Activated CD8-positive, alpha-beta memory T cell treated with anti-CD3 and anti-CD28 coated beads, Interleukin-2, amount 50 U/mL, for 24 hours (primary cell): ENCODE results near the gene SOCS4.
"Not testable (repeated sequence)": the region's sequence is repeated elsewhere in the genome, so short reads cannot be mapped to it uniquely, and the experiment has no call there.

Experiments
- DNase-seq: peaks from one replicate; pipeline ENCODE4 v3.0.0-alpha.2; 2020; ENCODE audit errors: extremely low read depth

Gene SOCS4

GRCh38 chr14:55026793-55027561 lies at the start of gene SOCS4, which contains the start of gene WDHD1:
Gene SOCS4, plus strand, starts transcription at chr14:55027236. Its CDS starts 15,806 bp downstream, at chr14:55043042.
Gene WDHD1, minus strand, starts transcription at chr14:55027099. Its CDS starts 312 bp downstream, at chr14:55026787.
- peak; percentile 90 for DNase-seq

GRCh38 chr14:54979039-54979438 lies 48.0 kb upstream of the SOCS4 start:
- DNase-seq = no peak

GRCh38 chr14:54981698-54982097 lies 45.3 kb upstream of the SOCS4 start:
- DNase-seq = no peak

GRCh38 chr14:54985156-54985555 lies 41.9 kb upstream of the SOCS4 start:
- DNase-seq = no peak

- no peak for DNase-seq
Observed at GRCh38 chr14:55000381-55000780, 26.7 kb upstream of the SOCS4 start.

GRCh38 chr14:55005071-55005470 lies 22.0 kb upstream of the SOCS4 start:
- DNase-seq = no peak

GRCh38 chr14:55015006-55015405 lies 12.0 kb upstream of the SOCS4 start:
- DNase-seq = no peak

- DNase-seq = no peak
Observed at GRCh38 chr14:55019968-55020554, 7.0 kb upstream of the SOCS4 start.

GRCh38 chr14:55024365-55024764 lies 2.7 kb upstream of the SOCS4 start:
- DNase-seq = not testable (repeated sequence)

- no peak for DNase-seq
Observed at GRCh38 chr14:55025948-55026347, 1.1 kb upstream of the SOCS4 start.

- no peak for DNase-seq
Observed at GRCh38 chr14:55026441-55026792, 619 bp upstream of the SOCS4 start.

- no peak for DNase-seq
Observed at GRCh38 chr14:55028066-55028465, 1.0 kb downstream of the SOCS4 start.

- DNase-seq = no peak
Observed at GRCh38 chr14:55028476-55028875, 1.4 kb downstream of the SOCS4 start.

- no peak for DNase-seq
Observed at GRCh38 chr14:55031190-55031589, 4.2 kb downstream of the SOCS4 start.

- not testable (repeated sequence) for DNase-seq
Observed at GRCh38 chr14:55037995-55038394, 11.0 kb downstream of the SOCS4 start.

GRCh38 chr14:55038708-55039107 lies 11.7 kb downstream of the SOCS4 start:
- DNase-seq = no peak

GRCh38 chr14:55043528-55043927 lies 16.5 kb downstream of the SOCS4 start:
- DNase-seq = no peak

GRCh38 chr14:55045087-55045486 lies 18.1 kb downstream of the SOCS4 start:
- no peak for DNase-seq

GRCh38 chr14:55047301-55048053 lies 20.4 kb downstream of the SOCS4 start:
- DNase-seq = no peak

- no peak for DNase-seq
Observed at GRCh38 chr14:55048900-55049436, 21.9 kb downstream of the SOCS4 start.

GRCh38 chr14:55051165-55051422 lies 24.1 kb downstream of the SOCS4 start:
- no peak for DNase-seq

- peak; percentile 57 for DNase-seq
Observed at GRCh38 chr14:55051423-55052268, 24.6 kb downstream of the SOCS4 start, which contains the start of gene MAPK1IP1L. Gene MAPK1IP1L, plus strand, starts transcription at chr14:55051647. Its CDS starts 10,037 bp downstream, at chr14:55061684.
